Measurements from ENCODE around the gene SLC1A2. TPM values are rescaled to one million over a fixed set of nuclear protein-coding genes. Genes with fewer than 3 reads are reported as not detected.

Gene SLC1A2
- total and polyA plus RNA-seq, 4 donors, result 0.35 to 17.0 (median 1.1) TPM

DNA sequence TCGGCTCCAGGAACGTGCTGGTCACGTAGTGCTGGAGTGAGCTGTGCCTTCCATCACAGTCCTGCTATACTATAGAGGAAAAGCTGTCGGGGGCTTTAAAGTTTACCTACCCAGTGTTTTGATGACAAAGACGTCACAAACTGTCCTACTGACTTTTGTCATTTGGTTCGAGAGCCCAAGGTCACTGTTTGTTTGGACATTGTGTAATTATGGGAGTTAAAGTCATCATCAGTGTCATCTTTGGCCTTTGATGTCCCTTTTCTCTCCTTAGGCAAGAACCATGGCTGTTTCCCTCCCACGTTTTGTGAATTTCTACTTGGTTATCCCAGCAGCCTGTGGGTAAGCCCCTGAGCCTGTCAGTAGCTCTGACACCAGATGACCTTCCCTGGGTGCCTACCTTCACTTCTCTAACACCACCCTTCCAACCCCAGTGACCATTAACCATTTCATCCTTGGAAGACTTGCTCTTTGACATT lies 59.3 kb downstream of the SLC1A2 start:
- no peaks in the 10 kb centered on the region for H3K36me3 ChIP-seq (ENCODE audit: control insufficient read depth in 4 of 4, insufficient read depth in 4 of 4, low read length in 4 of 4)
- H3K27ac ChIP-seq (ENCODE audit: low read depth in 1 of 2, low read length in 1 of 2), result no peak overlapping the region
- no peak overlapping the region for H3K9ac ChIP-seq (ENCODE audit: insufficient read depth in 1 of 2, low read length in 2 of 2)
- no peaks in the 10 kb centered on the region for H3K27me3 ChIP-seq (ENCODE audit: control insufficient read depth in 3 of 3, insufficient read depth in 3 of 3, low read length in 2 of 3)
- H3K9me3 ChIP-seq (ENCODE audit: control insufficient read depth in 4 of 4, insufficient read depth in 3 of 4, low read length in 3 of 4), result no peaks in the 10 kb centered on the region
- peaks cover 0 to 12% (median 4%) of the 10 kb centered on the region in 5 donors for H3K4me1 ChIP-seq (ENCODE audit: control insufficient read depth in 5 of 5, insufficient read depth in 5 of 5, low read length in 5 of 5)
- ATAC-seq (ENCODE audit: insufficient read depth, low FRiP score), result no peak
- DNase-seq, result no peak
- TF ChIP-seq, protein P1, sequence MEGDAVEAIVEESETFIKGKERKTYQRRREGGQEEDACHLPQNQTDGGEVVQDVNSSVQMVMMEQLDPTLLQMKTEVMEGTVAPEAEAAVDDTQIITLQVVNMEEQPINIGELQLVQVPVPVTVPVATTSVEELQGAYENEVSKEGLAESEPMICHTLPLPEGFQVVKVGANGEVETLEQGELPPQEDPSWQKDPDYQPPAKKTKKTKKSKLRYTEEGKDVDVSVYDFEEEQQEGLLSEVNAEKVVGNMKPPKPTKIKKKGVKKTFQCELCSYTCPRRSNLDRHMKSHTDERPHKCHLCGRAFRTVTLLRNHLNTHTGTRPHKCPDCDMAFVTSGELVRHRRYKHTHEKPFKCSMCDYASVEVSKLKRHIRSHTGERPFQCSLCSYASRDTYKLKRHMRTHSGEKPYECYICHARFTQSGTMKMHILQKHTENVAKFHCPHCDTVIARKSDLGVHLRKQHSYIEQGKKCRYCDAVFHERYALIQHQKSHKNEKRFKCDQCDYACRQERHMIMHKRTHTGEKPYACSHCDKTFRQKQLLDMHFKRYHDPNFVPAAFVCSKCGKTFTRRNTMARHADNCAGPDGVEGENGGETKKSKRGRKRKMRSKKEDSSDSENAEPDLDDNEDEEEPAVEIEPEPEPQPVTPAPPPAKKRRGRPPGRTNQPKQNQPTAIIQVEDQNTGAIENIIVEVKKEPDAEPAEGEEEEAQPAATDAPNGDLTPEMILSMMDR (IDR thresholded peaks at IDR 0.05; ENCODE audit: control extremely low read depth, extremely low read depth), result no peak
- 72 to 75% methylated on average over 7 of the region's 7 CpGs for WGBS, 2 donors
- H3K4me3 ChIP-seq, result no peak overlapping the region

DNA sequence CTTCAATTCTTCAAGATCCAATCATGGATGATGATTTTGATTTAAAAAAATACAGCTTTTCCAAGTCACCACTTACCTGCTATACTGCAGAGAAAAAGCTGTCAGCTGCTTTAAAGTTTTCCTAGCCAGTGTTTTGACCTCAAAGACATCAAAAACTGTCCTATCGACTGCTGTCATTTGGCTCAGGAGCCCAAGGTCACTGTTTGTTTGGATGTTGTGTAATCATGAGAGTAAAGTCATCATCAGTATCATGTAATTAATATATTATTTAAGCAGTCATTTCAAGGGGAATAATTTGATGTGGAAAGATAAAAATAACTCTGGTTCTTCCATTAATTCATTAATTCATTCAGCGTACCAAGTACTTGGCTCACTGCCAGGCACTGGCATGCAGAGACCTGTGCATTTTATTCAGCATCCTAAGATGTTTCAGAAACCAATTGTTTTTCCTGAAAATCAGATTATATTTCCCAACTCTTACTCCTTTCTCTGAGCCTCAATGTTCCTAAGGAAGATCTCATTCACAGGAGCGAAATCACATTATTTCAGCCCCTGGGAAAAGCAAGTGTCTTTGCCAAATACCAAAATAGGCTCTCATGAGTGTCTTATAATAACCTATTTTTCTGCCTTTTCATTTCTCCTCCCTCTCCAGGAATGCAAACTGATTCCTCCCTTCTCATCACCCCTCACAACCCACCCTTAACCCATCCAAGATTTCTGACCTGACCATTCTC lies 59.9 kb downstream of the SLC1A2 start:
- 63 to 81% methylated on average over 3 of the region's 3 CpGs for WGBS, 2 donors
- DNase-seq (no peak), ATAC-seq (ENCODE audit: insufficient read depth, low FRiP score) (no peak)
- no peaks in the 10 kb centered on the region for H3K27me3 ChIP-seq (ENCODE audit: control insufficient read depth in 3 of 3, insufficient read depth in 3 of 3, low read length in 2 of 3)
- TF ChIP-seq, protein P1 (IDR thresholded peaks at IDR 0.05; ENCODE audit: control extremely low read depth, extremely low read depth), result no peak
- H3K9me3 ChIP-seq (ENCODE audit: control insufficient read depth in 4 of 4, insufficient read depth in 3 of 4, low read length in 3 of 4), result no peaks in the 10 kb centered on the region
- no peak overlapping the region for H3K9ac ChIP-seq (ENCODE audit: insufficient read depth in 1 of 2, low read length in 2 of 2)
- no peak overlapping the region for H3K4me3 ChIP-seq
- H3K4me1 ChIP-seq (ENCODE audit: control insufficient read depth in 5 of 5, insufficient read depth in 5 of 5, low read length in 5 of 5), result peaks cover 0 to 11% (median 1%) of the 10 kb centered on the region in 5 donors
- no peaks in the 10 kb centered on the region for H3K36me3 ChIP-seq (ENCODE audit: control insufficient read depth in 4 of 4, insufficient read depth in 4 of 4, low read length in 4 of 4)
- H3K27ac ChIP-seq (ENCODE audit: low read depth in 1 of 2, low read length in 1 of 2), result no peak overlapping the region

DNA sequence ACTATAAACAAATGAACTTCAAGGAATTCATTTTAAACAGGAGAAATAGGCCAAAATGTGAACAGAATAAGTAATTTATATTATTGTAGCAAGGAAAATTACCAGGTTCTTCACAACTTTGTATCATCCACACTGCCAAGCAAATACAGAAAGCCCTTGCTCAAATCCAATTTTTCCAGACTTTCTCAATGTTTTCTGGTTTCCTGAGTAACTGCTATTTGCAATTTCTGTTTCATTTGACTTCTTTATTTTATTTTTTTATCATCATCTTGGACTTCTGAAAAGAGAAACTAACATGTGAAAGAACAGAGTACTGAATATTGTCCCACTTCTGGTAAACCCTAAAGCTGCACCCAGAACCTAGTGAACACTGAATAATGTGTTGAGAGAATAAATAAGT lies 61.0 kb downstream of the SLC1A2 start:
- Histone ChIP-seq H3K27me3 (ENCODE audit: control insufficient read depth in 3 of 3, insufficient read depth in 3 of 3, low read length in 2 of 3) (no peaks in the 10 kb centered on the region), H3K27ac (ENCODE audit: low read depth in 1 of 2, low read length in 1 of 2) (no peak overlapping the region), H3K9me3 (ENCODE audit: control insufficient read depth in 4 of 4, insufficient read depth in 3 of 4, low read length in 3 of 4) (no peaks in the 10 kb centered on the region), H3K36me3 (ENCODE audit: control insufficient read depth in 4 of 4, insufficient read depth in 4 of 4, low read length in 4 of 4) (no peaks in the 10 kb centered on the region), H3K4me1 (ENCODE audit: control insufficient read depth in 5 of 5, insufficient read depth in 5 of 5, low read length in 5 of 5) (no peaks in the 10 kb centered on the region), H3K9ac (ENCODE audit: insufficient read depth in 1 of 2, low read length in 2 of 2) (no peak overlapping the region), H3K4me3 (no peak overlapping the region)
- DNase-seq, result no peak
- no peak for ATAC-seq (ENCODE audit: insufficient read depth, low FRiP score)
- TF ChIP-seq, protein P1 (IDR thresholded peaks at IDR 0.05; ENCODE audit: control extremely low read depth, extremely low read depth), result no peak

Data from lung (tissue), 12 donors.